Parathyroid adenoma (tissue), 2 donors: Measurements from ENCODE around the gene FAM180B.
"Not testable (repeated sequence)": the region's sequence is repeated elsewhere in the genome, so short reads cannot be mapped to it uniquely, and the experiment has no call there.

Experiments used
- H2AFZ ChIP-seq: fragments of 300-600 bp; sonication (generic); one replicate; pipeline ENCODE4 v1.7.0; 2017; ENCODE audit warnings: antibody characterized with exemption, mild to moderate bottlenecking
- H3K27ac ChIP-seq: fragments of 300-600 bp; sonication (generic); one replicate; pipeline ENCODE4 v1.7.0; 2017
- H3K27me3 ChIP-seq: fragments of 300-600 bp; sonication (generic); one replicate; pipeline ENCODE4 v1.7.0; 2017; ENCODE audit warnings: low read length; ENCODE audit not compliant: control insufficient read depth, insufficient read depth
- H3K36me3 ChIP-seq: fragments of 300-600 bp; sonication (generic); one replicate; pipeline ENCODE4 v1.7.0; 2017; ENCODE audit warnings: low read length; ENCODE audit not compliant: control insufficient read depth, insufficient read depth
- H3K4me1 ChIP-seq: fragments of 300-600 bp; sonication (generic); one replicate; pipeline ENCODE4 v1.7.0; 2017; ENCODE audit warnings: control low read depth
- H3K4me2 ChIP-seq: fragments of 300-600 bp; sonication (generic); one replicate; pipeline ENCODE4 v1.7.0; 2017; ENCODE audit warnings: low read length
- H3K4me3 ChIP-seq: fragments of 300-600 bp; sonication (generic); one replicate; pipeline ENCODE4 v1.7.0; 2017; ENCODE audit warnings: low read depth, low read length
- H3K79me2 ChIP-seq: fragments of 300-600 bp; sonication (generic); one replicate; pipeline ENCODE4 v1.7.0; 2017; ENCODE audit warnings: control low read depth
- H3K9ac ChIP-seq: fragments of 300-600 bp; sonication (generic); one replicate; pipeline ENCODE4 v1.7.0; 2017; ENCODE audit warnings: mild to moderate bottlenecking
- H3K9me3 ChIP-seq: fragments of 300-600 bp; sonication (generic); one replicate; pipeline ENCODE4 v1.7.0; 2017; ENCODE audit warnings: low read length; ENCODE audit not compliant: control insufficient read depth
- CTCF ChIP-seq: fragments of 300-600 bp; sonication (generic); IDR thresholded peaks from one replicate; pipeline ENCODE4 v1.7.0; 2017; ENCODE audit warnings: antibody characterized with exemption, mild to moderate bottlenecking
- donor health status: primary hyperparathyroidism.

Gene FAM180B

GRCh38 chr11:47541070-47541469, 45.4 kb upstream of the FAM180B start:
- no peak overlapping the region for H3K27ac ChIP-seq
- H3K4me3 ChIP-seq = no peak overlapping the region
- no peak overlapping the region for H3K9ac ChIP-seq
- no peaks in the 10 kb centered on the region for H3K9me3 ChIP-seq
- H3K79me2 ChIP-seq = peaks cover 58% of the 10 kb centered on the region
- H3K36me3 ChIP-seq = no peaks in the 10 kb centered on the region
- no peak for TF ChIP-seq CTCF
- no peaks in the 10 kb centered on the region for H3K27me3 ChIP-seq
- peaks cover 7% of the 10 kb centered on the region for H3K4me1 ChIP-seq
- H3K4me2 ChIP-seq = no peak overlapping the region
- H2AFZ ChIP-seq = no peak overlapping the region

GRCh38 chr11:47545298-47545697, 41.2 kb upstream of the FAM180B start:
- Histone ChIP-seq H3K27ac (no peak overlapping the region), H3K27me3 (no peaks in the 10 kb centered on the region), H3K4me2 (no peak overlapping the region), H3K9ac (no peak overlapping the region), H3K79me2 (peaks cover 62% of the 10 kb centered on the region), H3K4me3 (no peak overlapping the region), H3K9me3 (no peaks in the 10 kb centered on the region), H3K36me3 (no peaks in the 10 kb centered on the region), H3K4me1 (no peaks in the 10 kb centered on the region), H2AFZ (no peak overlapping the region)
- no peak for TF ChIP-seq CTCF

GRCh38 chr11:47546274-47546673, 40.2 kb upstream of the FAM180B start:
- not testable (repeated sequence) for H3K4me1 ChIP-seq, H3K4me2 ChIP-seq, H3K9me3 ChIP-seq, H3K36me3 ChIP-seq, H3K4me3 ChIP-seq, H3K27ac ChIP-seq, H3K27me3 ChIP-seq, H3K9ac ChIP-seq, H2AFZ ChIP-seq
- peaks cover 57% of the 10 kb centered on the region for H3K79me2 ChIP-seq

GRCh38 chr11:47550288-47551047, 36.0 kb upstream of the FAM180B start:
- H3K9me3 ChIP-seq = no peaks in the 10 kb centered on the region
- peaks cover 3% of the 10 kb centered on the region for H3K4me1 ChIP-seq
- no peaks in the 10 kb centered on the region for H3K36me3 ChIP-seq
- peaks cover 36% of the 10 kb centered on the region for H3K79me2 ChIP-seq
- no peak overlapping the region for H2AFZ ChIP-seq
- TF ChIP-seq CTCF = no peak
- H3K27me3 ChIP-seq = no peaks in the 10 kb centered on the region
- no peak overlapping the region for H3K9ac ChIP-seq
- H3K27ac ChIP-seq = no peak overlapping the region
- H3K4me3 ChIP-seq = no peak overlapping the region
- peak overlapping the region; percentile 6 for H3K4me2 ChIP-seq

GRCh38 chr11:47551086-47551485, 35.4 kb upstream of the FAM180B start:
- H2AFZ ChIP-seq = no peak overlapping the region
- H3K9ac ChIP-seq = no peak overlapping the region
- no peaks in the 10 kb centered on the region for H3K9me3 ChIP-seq
- no peak for TF ChIP-seq CTCF
- no peaks in the 10 kb centered on the region for H3K36me3 ChIP-seq
- peaks cover 3% of the 10 kb centered on the region for H3K4me1 ChIP-seq
- H3K4me3 ChIP-seq = no peak overlapping the region
- H3K4me2 ChIP-seq = peak overlapping the region; percentile 6
- no peak overlapping the region for H3K27ac ChIP-seq
- H3K27me3 ChIP-seq = no peaks in the 10 kb centered on the region
- peaks cover 36% of the 10 kb centered on the region for H3K79me2 ChIP-seq
